Activated CD4-positive, CD25-positive, alpha-beta regulatory T cell treated with anti-CD3 and anti-CD28 coated beads, Interleukin-2, amount 50 U/mL, for 16 hours (primary cell): ENCODE results near the gene TMEM86B.

Experiments
- DNase-seq: peaks from one replicate; pipeline ENCODE4 v3.0.0-alpha.2; 2020; ENCODE audit warnings: low read depth, low spot score

The TMEM86B gene

DNA sequence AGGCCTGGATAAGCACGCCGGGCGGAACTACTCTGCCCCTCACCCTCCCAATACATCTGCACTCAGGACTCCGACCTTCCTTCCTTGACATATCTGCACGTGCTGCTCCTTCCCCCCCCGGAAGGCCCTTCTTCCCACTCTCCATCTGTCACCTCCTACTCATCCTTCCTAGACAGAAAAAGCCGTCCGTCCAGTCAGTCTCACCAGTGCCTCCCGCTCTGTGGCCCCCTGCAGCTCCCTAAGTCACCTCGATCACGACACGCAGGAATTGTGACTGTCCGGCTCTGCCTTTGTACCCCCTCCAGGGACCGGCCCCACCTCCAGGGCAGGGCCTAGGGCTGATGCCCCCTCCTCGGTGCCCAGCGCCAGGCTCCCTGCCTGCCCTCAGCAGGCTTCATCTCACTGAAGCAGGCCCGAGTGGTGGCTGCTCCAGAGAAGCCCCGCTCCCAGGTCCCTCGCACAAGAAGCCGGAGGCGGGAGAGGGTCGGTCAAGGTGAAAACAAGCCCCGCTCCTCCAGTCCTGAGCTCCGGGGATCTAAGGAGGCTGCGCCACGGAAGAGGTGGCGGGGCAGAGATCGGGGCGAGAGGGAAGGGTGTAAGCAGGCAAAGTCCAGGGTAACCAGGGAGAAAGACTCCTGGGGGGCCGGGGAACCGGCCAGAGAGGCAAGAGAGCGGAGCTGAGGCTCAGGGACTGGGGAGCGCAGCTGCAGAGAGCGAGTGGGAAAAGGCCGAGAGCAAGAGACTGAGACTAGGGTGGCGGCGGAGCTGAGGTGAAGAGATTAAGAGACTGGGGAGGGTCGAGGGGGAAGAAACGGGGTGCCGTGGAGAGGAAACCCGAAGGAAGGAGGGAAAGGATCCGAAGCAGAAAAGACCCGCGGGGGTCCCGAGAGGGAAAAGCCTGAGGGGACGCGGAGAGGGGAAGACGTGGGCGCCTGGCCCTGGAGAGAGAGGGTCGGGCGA lies 29.2 kb upstream of the TMEM86B start:
- no peak for DNase-seq

DNA sequence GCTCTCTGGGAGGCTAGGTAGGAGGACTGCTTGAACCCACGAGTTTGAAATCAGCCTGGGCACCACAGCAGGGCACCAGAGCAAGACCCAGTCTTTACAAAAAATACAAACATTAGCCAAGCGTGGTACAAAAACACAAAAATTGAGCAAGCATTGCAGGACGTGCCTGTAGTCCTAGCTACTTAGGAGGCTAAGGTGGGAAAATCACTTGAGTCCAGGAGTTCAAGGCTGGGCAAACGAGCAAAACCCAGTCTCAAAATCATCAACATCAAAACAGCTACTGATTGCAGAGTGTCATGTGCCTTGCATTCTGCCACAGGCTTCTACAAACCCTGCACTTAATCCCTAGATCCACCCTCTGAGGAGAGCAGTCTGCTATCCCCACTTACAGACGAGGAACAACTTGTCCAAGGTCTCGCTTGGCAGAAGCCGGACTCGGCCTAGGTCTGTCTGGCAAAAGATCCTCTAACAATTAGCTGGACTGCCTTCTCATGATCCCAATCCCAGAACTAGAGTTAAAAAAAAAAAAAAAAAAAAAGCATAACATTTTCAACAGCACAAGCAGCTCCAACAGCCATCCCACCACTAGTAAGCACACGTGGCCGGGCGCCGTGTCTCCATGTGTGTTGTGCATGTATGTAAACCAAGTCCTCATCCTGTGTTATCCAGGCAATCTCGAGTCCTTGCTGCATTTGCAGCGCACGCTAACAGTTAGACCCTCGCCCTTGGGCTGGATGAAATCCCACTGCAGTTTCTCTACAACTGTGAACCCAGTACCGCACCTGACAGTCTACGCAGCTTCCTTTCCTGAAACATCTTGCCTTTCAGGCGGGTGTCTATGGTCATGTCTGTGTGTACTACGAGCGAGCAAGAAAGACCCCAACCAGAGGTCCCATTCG lies 28.2 kb upstream of the TMEM86B start:
- no peak for DNase-seq

DNA sequence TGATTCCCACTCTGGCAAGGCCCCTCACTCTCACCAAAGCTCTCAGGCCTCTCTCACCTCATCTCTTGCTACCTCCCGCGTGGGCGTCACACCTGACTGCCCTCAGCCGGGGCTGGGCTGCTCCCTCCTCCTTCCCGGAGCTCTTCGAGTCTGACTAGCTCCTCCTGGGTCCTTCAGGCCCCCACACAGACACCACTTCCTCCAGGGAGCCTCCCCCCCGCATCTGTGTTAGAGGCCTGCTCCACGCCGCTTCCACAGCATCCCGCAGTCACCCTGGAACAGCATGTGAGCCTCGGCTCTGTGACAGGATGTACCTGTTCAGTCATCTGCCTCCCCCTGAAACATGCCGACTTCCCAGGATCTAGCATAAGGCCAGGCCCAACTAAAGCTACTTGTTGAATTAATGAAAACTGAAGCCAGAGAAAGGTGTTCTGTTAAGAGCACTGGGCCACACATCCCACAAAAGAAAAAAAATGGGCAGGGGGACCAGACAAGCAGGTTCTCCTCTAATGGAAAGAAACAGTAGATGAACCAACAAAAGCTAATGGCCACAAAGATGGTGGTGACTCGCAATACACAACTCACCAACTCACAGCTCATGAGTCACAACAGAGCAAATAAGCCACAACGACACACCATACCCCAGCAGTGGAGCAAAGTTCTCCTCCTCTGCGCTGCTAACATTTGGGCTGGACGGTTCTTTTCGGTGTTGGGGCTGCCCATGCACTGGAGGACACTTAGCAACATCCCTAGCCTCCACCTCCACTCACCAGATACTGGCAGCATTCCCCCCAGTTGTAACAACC lies 27.3 kb upstream of the TMEM86B start:
- no peak for DNase-seq

DNA sequence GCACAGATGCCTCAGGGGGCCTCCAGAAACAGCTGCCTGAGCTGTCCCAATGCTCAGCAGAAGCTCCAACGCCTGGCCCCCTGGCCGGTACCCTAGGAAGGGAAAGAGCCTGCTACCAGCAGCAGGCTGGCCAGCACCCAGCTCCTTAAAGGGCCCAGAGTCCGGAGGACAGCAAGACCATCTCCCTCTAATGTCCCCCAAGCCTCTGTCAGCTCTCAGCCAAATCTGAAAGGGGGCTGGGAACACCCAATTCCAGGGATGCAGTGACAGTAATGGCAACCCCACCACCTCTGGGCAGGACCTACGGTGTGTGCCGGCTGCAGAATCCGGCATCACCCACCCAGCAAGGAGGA lies 26.0 kb upstream of the TMEM86B start:
- DNase-seq: no peak

- DNase-seq: peak; percentile 34
Measured at GRCh38 chr19:55253842-55254624, 25.5 kb upstream of the TMEM86B start.

DNA sequence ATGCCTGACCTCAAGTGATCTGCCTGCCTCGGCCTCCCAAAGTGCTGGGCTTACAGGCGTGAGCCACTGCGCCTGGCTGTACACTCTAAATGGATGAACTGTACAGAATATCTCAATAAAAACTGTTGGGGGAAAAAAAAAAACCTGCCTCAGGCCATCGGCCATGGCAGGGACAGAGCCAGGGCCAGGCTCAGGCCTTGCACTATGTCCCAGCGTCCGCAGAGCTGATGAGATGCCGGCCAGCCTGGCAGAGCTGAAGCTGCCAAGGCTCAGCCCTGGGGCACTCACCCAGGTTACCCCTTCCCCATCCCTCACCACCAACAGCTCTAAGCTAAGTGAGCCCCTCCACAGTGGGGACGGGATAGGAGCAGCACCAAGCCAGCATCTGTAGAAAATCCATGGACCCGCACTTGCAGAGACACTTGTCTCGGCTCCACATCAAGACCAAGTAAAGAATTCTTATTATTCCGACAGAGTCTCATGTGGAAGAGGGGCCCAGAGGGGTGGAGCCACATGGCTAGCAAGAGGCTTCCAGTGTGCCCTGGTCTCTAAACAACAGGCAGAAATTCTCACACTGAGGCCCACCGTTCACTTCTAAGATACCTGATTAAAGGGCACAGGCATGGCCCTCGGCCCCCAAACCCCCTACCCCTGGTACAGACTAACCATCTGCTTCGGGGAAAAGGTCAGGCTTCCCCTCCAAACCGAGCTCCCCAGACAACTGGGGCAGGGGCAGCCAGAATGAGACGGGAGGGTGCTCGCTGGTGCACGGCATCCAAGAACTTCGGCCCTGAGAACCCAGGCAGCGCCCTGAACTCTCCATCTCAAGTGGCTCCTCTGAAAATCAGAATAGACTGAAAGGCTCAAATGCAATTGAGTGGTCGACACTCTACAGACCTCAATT lies 24.4 kb upstream of the TMEM86B start:
- DNase-seq: no peak

- no peak for DNase-seq
Measured at GRCh38 chr19:55251341-55252081, 22.9 kb upstream of the TMEM86B start.

DNA sequence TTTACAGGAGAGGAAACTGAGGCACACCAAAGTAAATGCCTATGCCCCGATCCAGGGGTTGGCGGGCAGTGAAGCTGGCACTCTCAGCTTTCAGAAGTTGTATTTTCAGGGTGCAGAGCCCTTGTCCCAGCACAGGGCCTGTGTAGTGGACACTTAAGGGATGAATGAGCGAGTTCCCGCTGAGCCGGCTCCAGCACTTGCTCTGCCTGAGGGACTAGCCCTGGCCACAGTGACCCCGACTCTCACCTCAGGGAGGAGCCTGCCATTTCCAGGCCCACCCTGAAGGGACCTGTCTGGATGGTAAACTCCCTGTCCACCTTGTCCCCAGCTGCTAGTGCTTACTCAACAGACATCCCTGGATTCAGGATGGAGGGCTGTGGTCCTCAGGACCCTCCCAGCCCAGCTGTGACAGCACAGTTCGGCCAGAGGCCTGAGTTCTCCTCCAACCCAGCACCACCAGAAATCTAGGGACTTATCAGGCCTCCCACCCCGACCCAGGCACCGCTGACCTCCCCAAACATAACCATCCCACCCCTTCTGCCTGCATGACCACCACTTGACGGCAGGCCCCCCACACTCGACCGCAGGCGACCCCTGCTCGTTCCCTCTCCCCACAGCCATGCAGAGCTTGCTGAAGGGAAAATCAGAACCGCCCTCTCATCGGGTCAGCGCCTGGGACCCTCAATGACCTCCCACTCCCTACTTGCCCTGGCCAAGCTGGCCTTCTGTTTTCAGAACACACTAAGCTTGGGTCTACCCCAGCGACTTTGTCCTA lies 21.9 kb upstream of the TMEM86B start:
- DNase-seq: no peak

GRCh38 chr19:55249841-55250240 lies 21.3 kb upstream of the TMEM86B start:
- no peak for DNase-seq

GRCh38 chr19:55248704-55249103 lies 20.1 kb upstream of the TMEM86B start:
- DNase-seq: no peak

DNA sequence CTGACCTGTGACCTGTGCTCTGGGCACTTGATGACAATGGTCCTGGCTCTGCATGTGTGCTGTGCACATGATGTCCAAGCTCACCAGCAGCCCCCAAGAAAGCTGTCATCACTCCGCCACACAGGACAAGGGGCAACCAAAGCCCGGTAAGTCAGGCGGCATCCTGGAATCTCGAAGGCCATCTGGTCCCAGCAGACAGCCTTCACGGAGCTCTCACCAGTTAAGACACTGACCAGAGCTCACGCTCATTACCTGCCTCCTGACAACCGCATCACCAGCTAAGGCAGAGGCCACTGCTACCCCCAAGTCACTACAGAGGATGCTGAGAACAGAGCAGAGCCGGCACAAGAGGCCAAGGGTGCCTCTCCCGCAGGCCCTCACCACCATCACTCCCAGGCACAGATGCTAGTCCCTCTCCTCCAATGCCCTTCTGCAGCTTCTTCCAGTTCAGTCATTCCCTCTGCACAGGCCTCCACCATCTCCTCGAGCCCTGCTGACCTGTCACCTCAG lies 19.7 kb upstream of the TMEM86B start:
- no peak for DNase-seq

DNA sequence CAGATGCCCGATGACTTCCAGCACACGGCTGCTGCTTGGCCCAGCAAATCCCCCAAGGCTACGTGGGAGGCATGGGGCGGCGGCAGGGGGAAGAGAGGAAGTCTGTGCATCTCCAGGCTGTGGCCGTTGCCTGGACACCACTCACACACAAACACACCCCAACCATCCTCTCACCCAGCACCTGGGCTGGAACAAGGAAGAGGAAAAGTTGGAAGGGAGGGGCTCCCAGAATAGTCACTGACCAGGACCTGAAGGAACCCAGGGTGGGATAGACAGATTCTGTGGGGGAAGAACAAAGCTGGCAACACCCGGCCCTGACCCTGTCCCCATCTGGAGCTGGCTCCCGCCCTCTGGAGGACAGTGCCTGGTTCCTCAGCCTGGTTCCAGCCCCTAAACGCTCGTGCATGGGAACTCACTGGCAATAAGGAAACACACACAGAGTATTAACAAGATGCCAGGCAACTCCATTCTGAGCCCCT lies 19.1 kb upstream of the TMEM86B start:
- DNase-seq: no peak

- DNase-seq: no peak
Measured at GRCh38 chr19:55246462-55247451, 18.2 kb upstream of the TMEM86B start.

- DNase-seq: no peak
Measured at GRCh38 chr19:55245236-55245904, 16.8 kb upstream of the TMEM86B start.

- no peak for DNase-seq
Measured at GRCh38 chr19:55244004-55244680, 15.6 kb upstream of the TMEM86B start.

DNA sequence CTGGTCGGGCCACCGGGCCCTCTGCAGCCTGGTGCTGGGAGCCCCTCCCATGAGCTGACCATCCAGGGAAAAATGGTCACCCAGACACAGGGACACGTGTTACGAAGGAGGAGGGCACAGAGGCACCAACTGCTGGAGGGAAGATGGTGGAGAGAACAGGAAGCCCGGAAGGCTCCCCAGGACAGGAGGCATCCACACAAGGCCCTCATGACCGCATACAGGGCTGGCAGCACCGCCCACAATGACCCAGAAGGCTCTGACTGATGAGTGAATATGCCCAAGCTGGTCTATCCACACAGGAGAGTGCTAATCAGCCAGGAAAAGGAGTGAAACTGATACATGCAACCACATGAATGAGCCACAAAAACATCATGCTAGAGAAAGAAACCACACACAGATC lies 14.0 kb upstream of the TMEM86B start:
- no peak for DNase-seq
